SIG-M5 treated with dmso at 0.1 percent for 504 hours (cell line): ENCODE data around the gene WDR45.

Experiments used
- DNase-seq: peaks from one replicate; lab custom pipeline; 2025; ENCODE audit not compliant: unreplicated experiment; lab: John Stamatoyannopoulos, UW

The WDR45 gene

DNA sequence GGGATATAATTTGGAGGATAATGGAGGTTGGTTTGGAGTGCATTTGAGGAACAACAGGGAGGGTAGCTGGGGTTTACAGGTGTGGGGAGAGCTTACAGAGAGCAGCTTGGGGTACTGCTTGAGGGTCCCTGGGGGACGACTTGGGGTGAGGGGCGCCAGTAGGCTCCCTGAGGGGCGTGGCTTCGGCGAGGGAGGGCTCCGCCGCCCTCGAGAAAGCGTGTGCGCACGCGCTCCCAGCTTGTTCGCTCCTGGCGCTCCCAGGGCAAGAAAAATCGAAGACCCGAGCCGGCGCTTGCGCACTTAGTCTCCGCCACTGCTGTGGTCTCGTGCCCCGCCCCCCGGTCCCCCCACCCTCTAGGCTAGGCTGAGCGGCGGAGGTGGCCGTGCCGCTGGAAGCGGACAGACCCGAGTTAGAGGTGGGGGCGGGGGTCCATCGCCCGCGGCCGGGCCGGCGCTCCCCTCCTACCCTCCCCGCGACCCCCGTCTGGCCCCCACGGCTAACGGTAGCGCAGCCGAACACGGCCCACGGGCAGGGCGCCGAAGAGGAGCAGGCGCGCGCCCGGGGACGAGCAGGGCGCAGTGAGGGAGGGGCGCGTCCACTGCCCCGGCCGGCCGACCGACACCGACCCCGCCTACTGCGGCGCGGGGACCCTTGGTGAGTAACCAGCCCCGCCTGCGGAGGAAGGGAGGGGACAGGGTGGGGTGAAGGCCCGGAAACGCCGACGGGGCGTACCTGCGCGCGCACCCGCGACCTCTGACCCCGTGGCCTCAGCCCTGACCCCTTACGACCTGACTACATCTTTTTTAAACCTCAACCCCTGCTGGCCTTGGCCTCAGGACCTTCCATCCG, 26.2 kb downstream of the WDR45 start:
- peak; percentile 19 for DNase-seq

DNA sequence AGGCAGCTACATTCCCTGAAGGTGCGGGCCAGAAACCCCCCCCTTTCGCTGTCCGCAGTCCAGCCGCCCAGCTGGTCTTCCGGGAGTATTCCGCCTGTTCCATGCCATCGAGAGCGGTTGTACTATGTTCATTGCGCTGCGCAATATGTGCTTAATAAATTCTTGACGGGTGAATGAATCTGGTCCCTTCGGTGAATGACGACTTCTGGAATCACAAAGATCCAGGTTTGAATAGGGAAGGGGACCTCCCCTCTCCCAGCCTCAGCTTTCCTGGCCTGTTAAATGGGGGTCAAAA, 35.8 kb downstream of the WDR45 start:
- no peak for DNase-seq

DNA sequence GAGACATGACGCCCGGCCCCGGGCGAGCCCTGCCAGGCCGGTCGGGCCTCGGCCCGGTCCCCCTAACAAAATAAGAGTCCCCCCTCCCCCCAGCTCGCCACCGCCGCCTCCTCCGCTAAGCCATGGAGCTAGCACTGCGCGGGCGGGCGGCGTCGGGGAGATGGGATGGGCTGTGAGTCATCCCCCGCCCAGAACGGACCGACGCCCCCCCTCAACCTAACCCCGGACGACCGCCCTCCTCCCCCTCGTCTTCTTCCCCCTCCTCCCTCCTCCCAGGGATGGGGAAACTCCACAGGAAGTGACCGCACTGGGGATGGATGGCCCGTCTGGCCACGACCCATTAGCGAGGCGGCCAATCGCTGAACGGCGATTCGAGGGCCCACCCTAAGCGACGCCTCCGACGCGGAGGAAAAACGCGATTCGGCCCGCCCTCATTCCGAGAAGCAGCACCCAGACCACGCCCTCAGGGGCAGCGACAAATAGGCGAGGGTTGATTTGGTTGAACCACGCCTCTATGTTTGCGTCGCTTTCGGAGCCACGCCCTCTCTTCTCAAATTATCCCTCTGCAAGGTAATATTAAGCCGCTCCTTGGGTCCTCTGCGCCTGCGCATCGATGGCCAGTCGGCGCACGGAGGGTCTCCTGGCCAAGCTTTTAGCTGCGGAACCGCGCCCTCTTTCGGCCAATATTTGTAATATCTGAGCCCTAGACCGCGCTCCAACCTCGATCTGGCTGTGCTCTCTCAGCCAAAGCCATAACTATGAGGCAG, 36.3 kb downstream of the WDR45 start, which contains the start of gene TFE3:
Gene TFE3, minus strand, starts transcription at position 138 of the 767 bp plus-strand sequence. Its CDS starts 131 bp downstream, at position 7.
- DNase-seq, result peak; percentile 94

DNA sequence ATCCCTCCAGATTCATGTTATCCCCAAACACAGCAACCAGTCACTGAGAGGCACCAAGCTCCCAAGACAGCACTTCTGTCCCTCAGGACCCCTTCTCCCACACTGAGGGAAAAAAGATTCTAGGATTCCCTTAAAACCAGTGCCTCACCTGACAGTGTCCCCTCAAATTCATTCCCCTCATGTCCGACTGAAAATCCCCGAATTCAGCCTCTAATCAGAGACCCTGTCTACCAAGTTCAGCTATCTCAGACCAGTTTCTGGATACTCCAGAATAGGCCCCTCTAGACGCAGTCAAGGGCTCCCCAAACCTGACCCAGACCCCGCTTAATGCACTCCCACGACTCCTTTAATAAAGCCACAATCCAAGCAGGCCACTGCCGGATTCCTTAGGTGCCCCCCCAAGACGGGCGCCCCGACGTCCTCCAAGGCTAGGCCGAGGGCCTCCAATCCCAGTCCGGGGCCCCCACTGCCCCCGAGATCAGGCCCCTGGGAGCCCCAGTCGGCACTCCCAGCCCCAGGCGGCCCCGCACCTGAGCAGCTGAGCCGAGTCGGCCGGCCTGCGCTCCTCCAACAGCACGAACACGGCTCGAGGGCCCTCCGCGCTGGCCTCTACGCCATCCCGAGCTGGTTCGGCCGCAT, 37.0 kb downstream of the WDR45 start:
- no peak for DNase-seq

DNA sequence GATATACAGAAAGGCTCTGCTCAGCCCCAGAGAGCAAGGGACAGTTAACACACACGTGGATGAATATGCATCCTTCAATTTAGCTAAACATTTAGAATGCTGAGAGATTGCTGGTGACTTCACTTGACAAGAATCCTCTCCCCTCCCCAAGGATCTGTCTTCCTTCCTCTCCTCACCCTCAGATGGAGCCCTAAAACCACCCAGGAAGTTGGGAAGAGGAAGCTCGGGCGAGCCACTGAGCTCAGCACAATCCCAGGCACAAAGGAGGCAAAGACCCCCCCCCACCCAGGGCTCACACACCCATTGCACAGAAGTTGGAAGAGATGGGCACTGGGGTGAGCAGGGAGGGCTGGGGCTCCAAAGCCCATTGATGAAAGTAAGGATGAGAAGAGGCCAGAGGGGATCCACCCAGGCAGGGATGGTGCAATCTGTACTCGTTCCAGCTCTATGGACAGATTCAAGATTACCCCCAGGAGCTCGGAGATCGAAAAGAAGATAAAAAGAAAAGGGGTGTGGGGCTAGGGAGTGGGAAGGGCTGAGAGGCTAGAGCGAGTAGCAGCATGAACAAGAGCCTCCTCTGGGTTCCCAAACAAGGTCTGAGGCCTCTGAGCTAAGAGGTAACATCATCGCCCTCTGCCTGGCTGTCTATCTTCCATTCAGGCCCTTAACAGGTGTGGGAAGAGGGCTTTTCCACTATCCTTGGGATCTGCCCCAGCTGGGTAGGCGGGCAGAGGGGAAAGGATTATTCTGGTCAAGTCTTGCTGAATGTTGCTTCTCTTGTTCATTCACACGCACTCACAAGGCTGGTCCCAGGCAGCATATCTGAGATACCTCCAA, 37.7 kb downstream of the WDR45 start:
- DNase-seq, result peak; percentile 17

DNA sequence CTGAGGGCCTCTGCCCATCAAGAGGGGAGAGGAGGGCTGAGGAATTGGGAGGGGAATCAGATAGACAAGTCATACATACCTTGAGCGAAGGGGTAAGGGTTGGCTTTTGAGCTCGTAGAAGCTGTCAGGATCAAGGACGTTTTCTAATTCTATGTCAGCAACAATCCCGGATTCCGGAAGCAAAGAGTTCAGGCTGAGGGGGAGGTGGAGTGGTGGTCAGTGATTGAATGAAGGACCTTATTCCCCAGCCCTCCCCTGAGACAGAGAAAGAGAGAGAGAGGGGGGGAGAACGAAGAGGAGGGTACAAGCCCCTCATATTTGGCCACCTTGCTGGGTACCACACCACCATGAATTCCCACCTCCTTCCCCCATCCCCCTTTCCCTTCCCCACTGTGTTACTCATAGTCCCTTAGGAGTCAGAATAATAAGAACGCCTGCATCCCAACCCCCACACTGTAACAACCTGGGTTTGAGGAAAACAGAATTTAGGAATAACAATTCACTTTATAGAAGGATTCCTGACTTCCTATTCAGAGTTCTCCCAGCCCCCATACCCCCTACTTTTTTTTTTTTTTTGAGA, 39.2 kb downstream of the WDR45 start:
- DNase-seq, result no peak

DNA sequence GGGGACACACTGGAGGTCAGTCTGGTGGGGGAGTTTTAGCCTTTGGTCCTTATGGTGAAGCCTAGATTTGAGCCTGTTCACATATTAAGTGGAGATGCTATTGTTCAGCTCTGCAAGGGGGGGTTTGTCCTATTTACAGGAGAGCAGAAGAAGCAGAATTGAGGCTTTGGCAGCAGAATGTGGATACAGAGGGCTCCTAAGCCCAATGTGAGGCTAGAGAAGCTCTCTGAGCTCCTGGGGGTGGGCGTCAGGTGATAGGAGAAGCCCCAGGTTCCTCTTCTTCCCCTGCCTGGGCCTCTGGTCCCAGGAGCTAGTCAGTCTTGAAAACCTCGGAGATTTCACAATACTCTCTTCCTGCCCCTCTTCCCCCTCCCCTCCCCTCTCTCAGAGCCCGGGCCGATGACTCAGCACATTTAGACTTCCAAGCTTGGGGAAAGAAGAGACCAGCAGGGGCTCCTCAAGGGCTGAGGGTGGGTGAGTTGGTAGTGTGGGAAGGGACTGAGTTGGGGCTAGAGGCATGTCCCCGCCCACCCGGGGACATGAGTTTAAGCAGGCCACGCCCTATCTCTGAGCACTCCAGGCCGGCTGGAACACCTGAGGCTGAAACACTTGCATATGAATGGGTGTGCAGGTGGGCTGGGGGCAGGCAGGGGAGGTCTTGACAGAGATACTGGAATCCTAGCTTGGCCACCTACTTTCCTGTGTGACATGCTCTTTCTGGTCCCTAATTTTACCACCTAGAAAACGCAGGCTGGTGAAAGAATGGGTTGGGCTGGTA, 39.9 kb downstream of the WDR45 start:
- DNase-seq, result peak; percentile 94

DNA sequence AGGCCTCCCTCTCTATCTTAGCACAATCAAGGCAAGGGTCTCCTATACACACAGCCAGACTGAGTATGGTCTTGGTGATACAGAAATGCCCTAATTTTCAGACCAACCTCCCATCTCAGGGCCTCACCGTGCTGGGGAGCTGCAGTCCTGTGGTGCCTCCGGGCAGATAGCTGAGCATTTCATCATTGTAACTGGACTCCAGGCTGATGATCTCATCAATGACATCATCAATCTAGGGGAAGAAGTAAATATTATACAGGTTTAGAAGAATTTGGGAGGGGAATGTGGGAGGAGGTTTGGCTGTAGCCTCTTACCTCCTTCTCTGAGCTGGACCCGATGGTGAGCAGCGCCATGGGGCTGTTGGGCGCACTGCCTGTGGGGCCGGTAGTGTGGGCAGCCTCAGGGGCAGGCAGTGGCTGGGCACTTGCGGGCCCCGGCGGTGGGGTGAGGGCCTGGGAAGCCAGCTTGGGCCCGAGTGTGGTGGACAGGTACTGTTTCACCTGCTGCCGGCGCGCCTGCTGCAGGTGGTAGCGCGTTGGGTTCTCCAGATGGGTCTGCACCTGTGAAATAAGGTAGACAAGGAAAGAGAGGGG, 41.7 kb downstream of the WDR45 start:
- no peak for DNase-seq

DNA sequence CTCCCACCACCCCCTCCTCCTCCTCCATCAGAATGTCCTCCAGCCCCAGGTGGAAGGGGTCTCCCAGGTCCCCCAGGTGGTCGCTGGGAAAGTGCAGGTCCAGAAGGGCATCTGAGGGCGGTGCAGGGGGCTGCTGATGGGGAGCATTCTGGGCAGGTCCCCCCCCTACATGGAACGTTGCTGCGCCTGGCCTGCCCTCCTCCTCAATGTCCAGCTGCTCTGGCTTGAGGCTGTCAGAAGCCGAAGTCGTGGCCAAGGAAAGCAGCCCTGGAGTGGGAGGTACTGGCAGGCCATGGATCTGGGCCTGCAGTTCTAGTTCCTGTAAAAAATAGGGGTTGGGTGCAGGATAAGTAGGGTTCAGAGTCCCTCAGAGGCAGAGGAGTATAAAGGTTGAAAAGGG, 49.4 kb downstream of the WDR45 start:
- DNase-seq, result no peak

DNA sequence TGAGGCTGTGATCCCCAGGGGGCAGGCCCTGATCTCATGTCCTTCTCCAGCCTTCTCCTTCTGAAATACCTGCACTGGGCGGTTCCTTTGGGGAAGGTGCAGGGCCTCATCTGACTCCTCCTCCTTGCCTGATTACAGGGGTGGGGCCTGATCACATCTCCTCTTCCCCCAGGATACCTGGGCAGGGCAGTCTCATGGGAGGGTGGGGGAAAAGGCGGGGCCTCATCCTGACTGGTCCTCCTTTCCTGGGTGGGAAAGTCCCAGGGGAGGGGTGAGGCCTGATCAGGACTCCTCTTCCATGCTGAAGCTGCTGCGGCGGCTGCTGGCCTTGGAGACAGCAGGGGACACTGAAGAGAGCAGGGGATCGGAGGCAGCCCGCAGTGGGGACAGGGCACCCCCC, 49.8 kb downstream of the WDR45 start:
- DNase-seq, result no peak
